EL (cell line): ENCODE results near the gene RAB15.

Source experiments
- DNase-seq: peaks from one replicate; pipeline ENCODE4 v3.0.0-alpha.2; 2016

The RAB15 gene

GRCh38 chr14:64987438-64987767 is 15.3 kb upstream of the RAB15 start:
- no peak for DNase-seq

GRCh38 chr14:64986648-64987437 is 14.7 kb upstream of the RAB15 start, which contains the start of gene FNTB:
Gene FNTB, plus strand, starts transcription at chr14:64986895. Its CDS starts 59 bp downstream, at chr14:64986954.
- peak; percentile 97 for DNase-seq

- peak; percentile 64 for DNase-seq
These were observed 11.5 kb upstream of the RAB15 start for GRCh38 chr14:64983439-64984310.

- no peak for DNase-seq
These were observed 7.4 kb upstream of the RAB15 start for GRCh38 chr14:64979336-64980074.

- DNase-seq: no peak
These were observed 2.4 kb upstream of the RAB15 start for GRCh38 chr14:64974563-64974962.

GRCh38 chr14:64973826-64974225 is 1.7 kb upstream of the RAB15 start:
- no peak for DNase-seq

- no peak for DNase-seq
These were observed 898 bp upstream of the RAB15 start for GRCh38 chr14:64973026-64973442.

- DNase-seq: no peak
These were observed 619 bp downstream of the RAB15 start for GRCh38 chr14:64971491-64971942.

GRCh38 chr14:64970776-64971477 is 1.2 kb downstream of the RAB15 start:
- DNase-seq: peak; percentile 63

- DNase-seq: no peak
These were observed 2.1 kb downstream of the RAB15 start for GRCh38 chr14:64970041-64970440.

- no peak for DNase-seq
These were observed 3.5 kb downstream of the RAB15 start for GRCh38 chr14:64968651-64969050.

GRCh38 chr14:64968167-64968566 is 4.0 kb downstream of the RAB15 start:
- no peak for DNase-seq

- DNase-seq: no peak
These were observed 5.2 kb downstream of the RAB15 start for GRCh38 chr14:64966976-64967375.

GRCh38 chr14:64965356-64966000 is 6.7 kb downstream of the RAB15 start:
- no peak for DNase-seq

GRCh38 chr14:64963611-64964010 is 8.5 kb downstream of the RAB15 start:
- DNase-seq: no peak

GRCh38 chr14:64960762-64961276 is 11.3 kb downstream of the RAB15 start:
- no peak for DNase-seq

- DNase-seq: no peak
These were observed 13.4 kb downstream of the RAB15 start for GRCh38 chr14:64958743-64959142.

GRCh38 chr14:64958201-64958600 is 13.9 kb downstream of the RAB15 start:
- DNase-seq: no peak

- DNase-seq: no peak
These were observed 15.3 kb downstream of the RAB15 start for GRCh38 chr14:64956697-64957406.

GRCh38 chr14:64955297-64955696 is 16.8 kb downstream of the RAB15 start:
- DNase-seq: no peak
